NCI-H748 (cell line): Measurements from ENCODE around the gene RPL35A.
"Not testable (repeated sequence)": the region's sequence is repeated elsewhere in the genome, so short reads cannot be mapped to it uniquely, and the experiment has no call there.

ENCODE experiments used
- DNase-seq: peaks from one replicate; lab custom pipeline; 2025; ENCODE audit not compliant: unreplicated experiment; lab: John Stamatoyannopoulos, UW

Gene RPL35A

GRCh38 chr3:197949778-197950676 lies at the start of gene RPL35A:
Gene RPL35A (plus strand): TSS chr3:197950190. CDS start chr3:197950968, 778 bp downstream.
- peak; percentile 94 for DNase-seq

GRCh38 chr3:197901626-197902025 lies 48.4 kb upstream of the RPL35A start:
- DNase-seq = no peak

- DNase-seq = peak; percentile 67
Measured at GRCh38 chr3:197906023-197906849, 43.8 kb upstream of the RPL35A start.

- DNase-seq = no peak
Measured at GRCh38 chr3:197906850-197907187, 43.2 kb upstream of the RPL35A start.

GRCh38 chr3:197907196-197907595 lies 42.8 kb upstream of the RPL35A start:
- DNase-seq = no peak

GRCh38 chr3:197908550-197908949 lies 41.4 kb upstream of the RPL35A start:
- not testable (repeated sequence) for DNase-seq

GRCh38 chr3:197908957-197909701 lies 40.9 kb upstream of the RPL35A start:
- no peak for DNase-seq

GRCh38 chr3:197912741-197913476 lies 37.1 kb upstream of the RPL35A start:
- no peak for DNase-seq

- DNase-seq = no peak
Measured at GRCh38 chr3:197913641-197914380, 36.2 kb upstream of the RPL35A start.

GRCh38 chr3:197921429-197922275 lies 28.3 kb upstream of the RPL35A start:
- DNase-seq = not testable (repeated sequence)

- DNase-seq = no peak
Measured at GRCh38 chr3:197926418-197926817, 23.6 kb upstream of the RPL35A start.

GRCh38 chr3:197927578-197927977 lies 22.4 kb upstream of the RPL35A start:
- not testable (repeated sequence) for DNase-seq

- no peak for DNase-seq
Measured at GRCh38 chr3:197936819-197937384, 13.1 kb upstream of the RPL35A start.

GRCh38 chr3:197940745-197941384 lies 9.1 kb upstream of the RPL35A start:
- no peak for DNase-seq

GRCh38 chr3:197942956-197943556 lies 6.9 kb upstream of the RPL35A start:
- peak; percentile 15 for DNase-seq

GRCh38 chr3:197949191-197949777 lies 706 bp upstream of the RPL35A start:
- peak; percentile 22 for DNase-seq

GRCh38 chr3:197950677-197951061 lies 679 bp downstream of the RPL35A start:
- peak; percentile 32 for DNase-seq
